ENCODE results near the gene HDAC9. TPM values are rescaled to one million over a fixed set of nuclear protein-coding genes. Genes with fewer than 3 reads are reported as not detected.
A peak's percentile ranks its signal among the peaks of the same experiment; 100 is the strongest.

Gene HDAC9
- total RNA-seq, 1 experiment from 2014 or later: 14.7 TPM

GRCh38 chr7:18866359-18867036, 370.9 kb downstream of the HDAC9 start:
- POLR2A ChIA-PET (ENCODE audit: unreplicated experiment): no interaction called here

GRCh38 chr7:18872344-18872743, 376.8 kb downstream of the HDAC9 start:
- Histone ChIP-seq H3K9me3 (ENCODE audit: insufficient read depth, low read depth) (no peaks in the 10 kb centered on the region), H3K27me3 (ENCODE audit: insufficient read depth, low read depth) (no peaks in the 10 kb centered on the region), H3K27ac (no peak overlapping the region), H3F3A (ENCODE audit: insufficient read depth, low read depth) (no peaks in the 10 kb centered on the region), H2AFZ (no peak overlapping the region), H3K9me2 (ENCODE audit: insufficient read depth) (0 out of 2 replicates have a peak, but pooled peaks cover 8% of the 10 kb centered on the region), H3K4me3 (no peak overlapping the region), H4K20me1 (ENCODE audit: insufficient read depth) (no peaks in the 10 kb centered on the region), H3K36me3 (ENCODE audit: low read depth) (no peaks in the 10 kb centered on the region), H3K4me1 (replicated peaks; ENCODE audit: insufficient read depth) (no peaks in the 10 kb centered on the region), H3K79me2 (ENCODE audit: low read depth) (no peaks in the 10 kb centered on the region), H3K4me2 (no peak overlapping the region)
- CTCF ChIA-PET: no interaction called here
- TF ChIP-seq CTCF (conservative IDR thresholded peaks at IDR 0.05) (no peak), EZH2 (IDR thresholded peaks at IDR 0.05; ENCODE audit: low read depth) (no peak)
- BruUV-seq (replicated peaks): no TSS peak
- POLR2A ChIA-PET (ENCODE audit: unreplicated experiment): no interaction called here
- intact Hi-C loops (cut with micrococcal nuclease; ENCODE audit: unreplicated experiment): no loop called here
- DNase-seq: no peak

More at GRCh38 chr7:18866359-18867036, 370.9 kb downstream of the HDAC9 start:
- Histone ChIP-seq H3K4me1 (replicated peaks; ENCODE audit: insufficient read depth) (peaks cover 8% of the 10 kb centered on the region), H3K36me3 (ENCODE audit: low read depth) (no peaks in the 10 kb centered on the region), H4K20me1 (ENCODE audit: insufficient read depth) (no peaks in the 10 kb centered on the region), H3K27ac (no peak overlapping the region), H3K4me3 (no peak overlapping the region), H2AFZ (peak overlapping the region; percentile 18; the same call in 1 of the 2 replicates), H3K4me2 (no peak overlapping the region), H3K27me3 (ENCODE audit: insufficient read depth, low read depth) (no peaks in the 10 kb centered on the region), H3K9me2 (ENCODE audit: insufficient read depth) (no peaks in the 10 kb centered on the region), H3K9me3 (ENCODE audit: insufficient read depth, low read depth) (peaks cover 6% of the 10 kb centered on the region), H3F3A (ENCODE audit: insufficient read depth, low read depth) (no peaks in the 10 kb centered on the region), H3K79me2 (ENCODE audit: low read depth) (no peaks in the 10 kb centered on the region)
- DNase-seq: peak; percentile 14 to 36
- intact Hi-C loops (cut with micrococcal nuclease; ENCODE audit: unreplicated experiment): no loop called here
- BruUV-seq (replicated peaks): no TSS peak
- TF ChIP-seq EZH2 (IDR thresholded peaks at IDR 0.05; ENCODE audit: low read depth) (no peak), CTCF (conservative IDR thresholded peaks at IDR 0.05) (no peak)
- CTCF ChIA-PET: no interaction called here

- no peak for TF ChIP-seq EZH2 (IDR thresholded peaks at IDR 0.05; ENCODE audit: low read depth)
- no peak; the same call in 1 of the 2 replicates for TF ChIP-seq CTCF (conservative IDR thresholded peaks at IDR 0.05)
- no TSS peak for BruUV-seq (replicated peaks)
- H3K27ac ChIP-seq: no peak overlapping the region
- no peaks in the 10 kb centered on the region for H3K4me1 ChIP-seq (replicated peaks; ENCODE audit: insufficient read depth)
- H3K36me3 ChIP-seq (ENCODE audit: low read depth): no peaks in the 10 kb centered on the region
- H3K27me3 ChIP-seq (ENCODE audit: insufficient read depth, low read depth): no peaks in the 10 kb centered on the region
- no peaks in the 10 kb centered on the region for H3K79me2 ChIP-seq (ENCODE audit: low read depth)
- intact Hi-C loops (cut with micrococcal nuclease; ENCODE audit: unreplicated experiment): no loop called here
- no peaks in the 10 kb centered on the region for H3K9me3 ChIP-seq (ENCODE audit: insufficient read depth, low read depth)
- ChIA-PET CTCF (no interaction called here), POLR2A (ENCODE audit: unreplicated experiment) (no interaction called here)
- no peak for DNase-seq
- H3K4me2 ChIP-seq: no peak overlapping the region
- H3F3A ChIP-seq (ENCODE audit: insufficient read depth, low read depth): no peaks in the 10 kb centered on the region
- H4K20me1 ChIP-seq (ENCODE audit: insufficient read depth): no peaks in the 10 kb centered on the region
- H2AFZ ChIP-seq: no peak overlapping the region
- H3K9me2 ChIP-seq (ENCODE audit: insufficient read depth): 0 out of 2 replicates have a peak, but pooled peaks cover 8% of the 10 kb centered on the region
- H3K4me3 ChIP-seq: no peak overlapping the region
Observed at GRCh38 chr7:18873734-18874336, 378.3 kb downstream of the HDAC9 start.

Measured in PC-9 (cell line).